ENCODE measurements around the gene NUP37.

The NUP37 gene

DNA sequence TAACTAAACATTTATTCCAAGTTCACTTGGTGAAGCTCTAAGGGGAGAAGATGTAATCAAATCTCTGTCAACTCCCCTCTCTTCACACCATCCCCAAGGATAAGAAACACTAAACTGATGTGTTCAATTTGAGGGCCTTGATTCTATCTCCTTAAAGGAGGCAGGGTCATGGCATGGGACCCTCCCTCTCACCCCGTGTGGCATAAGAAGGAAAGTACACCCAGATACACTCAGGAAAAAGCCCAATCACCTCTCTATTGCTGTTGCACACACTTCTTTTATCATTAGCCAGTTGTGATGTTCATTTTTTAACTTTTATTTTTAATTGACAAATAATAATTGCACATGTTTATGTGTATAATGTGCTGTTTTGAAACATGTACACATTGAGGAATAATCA lies 93.2 kb downstream of the NUP37 start:
- DNase-seq (no peak), ATAC-seq (no peak)

DNA sequence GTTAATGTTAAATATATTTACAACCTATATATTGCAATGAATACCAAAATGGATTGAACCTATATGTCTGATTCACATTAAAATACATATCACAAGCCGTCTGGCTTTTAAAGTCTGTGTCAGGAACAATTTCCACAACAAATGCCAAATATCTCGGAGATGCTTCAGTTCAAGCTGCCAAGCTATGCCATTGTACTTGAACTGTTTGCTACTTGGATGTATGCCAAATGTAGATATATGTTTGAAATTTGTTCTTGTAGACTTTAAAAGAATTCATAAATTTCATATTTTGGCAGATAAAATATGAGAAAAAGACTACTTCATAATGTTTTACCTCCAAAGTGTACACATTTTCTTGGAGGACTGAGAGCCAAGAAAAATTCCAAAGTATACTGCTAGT lies 95.1 kb downstream of the NUP37 start:
- DNase-seq (no peak), ATAC-seq (no peak)

DNA sequence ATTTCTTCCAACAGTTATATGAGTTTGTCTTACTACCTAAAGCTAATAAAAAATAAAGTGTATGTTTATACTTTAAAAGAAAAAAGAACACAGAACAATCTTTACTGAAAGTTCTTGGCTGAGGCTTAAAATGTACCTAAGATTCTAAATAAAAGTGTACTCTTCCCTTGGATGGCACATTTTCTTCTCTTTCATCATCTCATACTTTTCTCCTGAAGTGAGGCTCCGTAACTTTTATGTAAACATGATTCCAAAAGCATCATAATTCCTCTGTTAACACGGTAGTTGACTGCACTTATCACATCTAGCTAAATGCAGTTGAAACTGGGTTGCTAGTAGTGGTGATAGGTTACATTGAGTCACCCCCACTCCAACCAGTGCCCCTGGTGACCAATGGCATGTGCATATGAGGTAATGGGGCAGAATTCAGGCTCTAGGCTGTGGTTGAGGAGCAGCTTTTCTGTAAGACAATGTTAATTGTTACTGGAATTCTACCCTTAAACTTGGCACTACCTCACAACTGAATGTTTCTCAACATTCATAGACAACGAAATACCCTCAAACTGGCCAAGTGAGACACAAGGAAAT lies 96.5 kb downstream of the NUP37 start:
- ATAC-seq, result no peak
- no peak for DNase-seq
